Endothelial cell of umbilical vein (primary cell): ENCODE data around the gene G0S2. TPM values are rescaled to one million over a fixed set of nuclear protein-coding genes. Genes with fewer than 3 reads are reported as not detected.

ENCODE experiments used
- BruUV-seq: library from RNA; stranded (reverse); fragments of 400-500 nt; replicated peaks from 2 replicates; lab custom pipeline; 2021; lab: Mats Ljungman, UMichigan
- CTCF ChIA-PET: fragments of 300-600, 350-600 bp; sonication (Branson Sonifier 250); formaldehyde crosslinking; loops from one replicate; lab custom pipeline; 2021; ENCODE audit warnings: antibody characterized with exemption, inconsistent platforms; lab: Charles Lee
- POLR2A ChIA-PET: fragments of 300-600, 350-600 bp; sonication (Branson Sonifier 250); formaldehyde crosslinking; loops from one replicate; lab custom pipeline; 2021; ENCODE audit warnings: antibody characterized with exemption, inconsistent platforms; lab: Charles Lee
- DNase-seq: peaks from one replicate; pipeline ENCODE4 v3.0.0-alpha.2; 2011; ENCODE audit warnings: low read depth, low spot score
- FAIRE-seq: peaks from 2 replicates; lab custom pipeline; 2011; peaks lifted over from hg19 to GRCh38; lab: Jason Lieb, UNC
- H2AFZ ChIP-seq: 2 replicates; pipeline ENCODE4 v1.6.0; 2012; ENCODE audit warnings: low read depth, low read length, control low read depth, inconsistent platforms
- H3K27ac ChIP-seq: 2 replicates; pipeline ENCODE4 v1.5.1; 2011; ENCODE audit warnings: low read depth, mild to moderate bottlenecking, control low read depth, low read length, moderate library complexity; ENCODE audit not compliant: insufficient read depth
- H3K27me3 ChIP-seq, 2 experiments: 2 replicates each; pipeline versions ENCODE4 v1.6.0 to v1.6.1; 2011; ENCODE audit warnings: low read length in 2 of 2, mixed read lengths in 1 of 2; ENCODE audit not compliant: control insufficient read depth in 2 of 2, insufficient read depth in 2 of 2
- H3K36me3 ChIP-seq, 2 experiments: 2 replicates in 1 of 2; 3 replicates in 1 of 2; pipeline ENCODE4 v1.5.1; 2011; ENCODE audit warnings: low read length in 2 of 2, mild to moderate bottlenecking in 1 of 2, moderate library complexity in 1 of 2; ENCODE audit not compliant: control insufficient read depth in 2 of 2, insufficient read depth in 2 of 2; ENCODE audit errors: extremely low read depth in 1 of 2
- H3K4me1 ChIP-seq: 3 replicates; pipeline ENCODE4 v1.5.1; 2011; ENCODE audit warnings: mild to moderate bottlenecking, low read length; ENCODE audit not compliant: control insufficient read depth, insufficient read depth; ENCODE audit errors: extremely low read depth
- H3K4me2 ChIP-seq: 2 replicates; pipeline ENCODE4 v1.6.1; 2011; ENCODE audit warnings: low read length, control low read depth, mixed read lengths; ENCODE audit not compliant: insufficient read depth
- H3K4me3 ChIP-seq, 3 experiments: fragments of 200-600 bp in 1 of 3; sonication (generic), shearing (Covaris generic) in 1 of 3; replicated peaks in 1 of 3; 2 replicates each; pipeline ENCODE4 v1.5.1; 2011 to 2016; ENCODE audit warnings: control low read depth in 3 of 3, low read length in 3 of 3, mild to moderate bottlenecking in 2 of 3, inconsistent platforms in 1 of 3, low read depth in 1 of 3, moderate library complexity in 1 of 3; ENCODE audit not compliant: insufficient read depth in 1 of 3
- H3K79me2 ChIP-seq: 2 replicates; pipeline ENCODE4 v1.6.0; 2012; ENCODE audit warnings: low read length, inconsistent platforms; ENCODE audit not compliant: control insufficient read depth, insufficient read depth
- H3K9ac ChIP-seq: replicated peaks from 2 replicates; pipeline ENCODE3; 2011; ENCODE audit warnings: low read length, control low read depth; ENCODE audit not compliant: insufficient read depth; ENCODE audit errors: extremely low read depth
- H3K9me1 ChIP-seq: replicated peaks from 3 replicates; pipeline ENCODE4 v1.6.0; 2011; ENCODE audit warnings: mild to moderate bottlenecking, low read length; ENCODE audit not compliant: control insufficient read depth, insufficient read depth; ENCODE audit errors: extremely low read depth
- H3K9me3 ChIP-seq: replicated peaks from 2 replicates; pipeline ENCODE4 v1.5.1; 2012; ENCODE audit warnings: low read length, inconsistent platforms; ENCODE audit not compliant: control insufficient read depth, insufficient read depth
- H4K20me1 ChIP-seq: replicated peaks from 2 replicates; pipeline ENCODE3; 2011; ENCODE audit warnings: mild to moderate bottlenecking, low read length; ENCODE audit not compliant: control insufficient read depth, insufficient read depth; ENCODE audit errors: extremely low read depth
- EZH2 ChIP-seq: IDR thresholded peaks from 2 replicates; pipeline ENCODE4 v1.6.1; 2012; ENCODE audit warnings: borderline replicate concordance, low read depth, mild to moderate bottlenecking, moderate library complexity, low read length, inconsistent platforms; ENCODE audit not compliant: severe bottlenecking
- FOS ChIP-seq: IDR thresholded peaks from 2 replicates; pipeline ENCODE4 v1.6.1; 2011; ENCODE audit warnings: mild to moderate bottlenecking, low read length, moderate library complexity, borderline replicate concordance; ENCODE audit not compliant: insufficient read depth
- GATA2 ChIP-seq: IDR thresholded peaks from 2 replicates; pipeline ENCODE4 v1.7.0; 2011; ENCODE audit warnings: low read depth, mild to moderate bottlenecking, moderate library complexity, mixed read lengths, low read length; ENCODE audit not compliant: insufficient read length, insufficient read depth
- JUN ChIP-seq: IDR thresholded peaks from 2 replicates; pipeline ENCODE4 v1.6.1; 2011; ENCODE audit warnings: borderline replicate concordance, low read depth; ENCODE audit not compliant: insufficient read length, insufficient read depth
- MYC ChIP-seq: IDR thresholded peaks from one replicate; pipeline ENCODE4 v1.6.1; 2011; ENCODE audit warnings: mild to moderate bottlenecking, low read depth, low read length
- POLR2A ChIP-seq: IDR thresholded peaks from 2 replicates; pipeline ENCODE4 v1.6.1; 2012; ENCODE audit warnings: low read depth, mild to moderate bottlenecking, control low read depth, low read length
- POLR2AphosphoS5 ChIP-seq: IDR thresholded peaks from 2 replicates; pipeline ENCODE4 v1.6.1; 2012; ENCODE audit warnings: low read depth, mild to moderate bottlenecking, control low read depth, low read length, moderate library complexity; ENCODE audit not compliant: insufficient read depth
- dilution Hi-C: fragments of 300-500 bp; cut with MboI; formaldehyde crosslinking; loops from one replicate; pipeline ENCODE4 v1.15.0; 2019; ENCODE audit warnings: low sequenced_read_pairs; ENCODE audit not compliant: extremely low pct_ligation_motif_present
- intact Hi-C: fragments of 100-400 bp; cut with micrococcal nuclease; formaldehyde crosslinking; loops from one replicate; pipeline ENCODE4 v1.10.0; 2022
- polyA plus RNA-seq, 4 experiments: library from polyadenylated mRNA; depleted of rRNA in 3 of 4; stranded (reverse) in 3 of 4; unstranded in 1 of 4; fragments of >200 nt; gene quantifications; 2 replicates each; pipeline versions ENCODE4 v1.2.1 to v1.2.3, GENCODE V29; 2011 to 2012; ENCODE audit warnings: missing spikeins in 1 of 4
- total RNA-seq: library from RNA; stranded (reverse); gene quantifications from 2 replicates; pipeline ENCODE4 v1.2.3, GENCODE V29; 2021
- TF ChIP-seq, protein P1 (sequence below): IDR thresholded peaks from 2 replicates; pipeline ENCODE4 v1.6.1; 2011; ENCODE audit not compliant: insufficient read depth, insufficient read length
- TF ChIP-seq, protein P2 (sequence below), 2 donors: IDR thresholded peaks; 1 replicate in 1 of 2; 2 replicates in 1 of 2; pipeline ENCODE4 v1.5.1; 2011; ENCODE audit warnings: low read length in 2 of 2, mild to moderate bottlenecking in 2 of 2, moderate library complexity in 2 of 2, control low read depth in 1 of 2, inconsistent platforms in 1 of 2, low read depth in 1 of 2; ENCODE audit not compliant: insufficient read depth in 1 of 2; ENCODE audit errors: extremely low read depth in 1 of 2

G0S2 gene
- total and polyA plus RNA-seq, 2 donors (not counting 3 experiments of a cell fraction or from before 2014, with no cell fraction given), result 0.91 to 1.9 TPM

DNA sequence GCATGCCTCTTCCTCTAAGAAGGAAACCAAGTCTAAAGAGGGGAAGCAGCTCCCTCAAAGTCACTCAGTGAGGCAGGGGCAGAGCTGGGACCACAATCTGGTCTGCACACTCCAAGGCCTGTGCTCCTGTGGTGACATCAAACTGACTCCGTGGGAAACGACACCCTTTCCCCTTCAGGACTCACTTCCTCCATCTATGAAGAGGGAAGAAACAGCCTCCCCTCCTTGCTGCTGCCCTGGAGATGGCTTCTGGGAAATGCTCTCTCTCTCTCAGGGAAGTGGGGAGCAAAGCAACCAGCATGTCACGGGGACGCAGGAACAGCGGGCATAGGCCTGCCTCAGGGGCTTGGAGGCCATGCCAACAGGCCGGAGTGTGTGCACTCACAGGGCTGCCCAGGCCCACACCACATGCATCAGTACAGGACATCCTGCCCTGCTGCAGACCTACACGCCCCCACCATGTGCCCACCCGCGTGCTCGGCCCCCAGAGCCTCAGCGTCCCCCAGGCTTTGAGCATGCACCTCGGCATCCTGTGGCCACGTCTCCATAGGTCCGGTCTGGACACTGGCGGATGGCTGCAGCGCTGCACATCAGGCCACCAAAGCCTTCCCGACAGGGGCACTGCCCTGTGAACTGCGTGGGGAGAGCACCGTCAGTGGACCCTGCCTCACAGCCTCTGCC, 48.7 kb upstream of the G0S2 start:
- Histone ChIP-seq H3K4me3 (no peak overlapping the region), H3K9ac (no peak overlapping the region), H3K4me1 (no peaks in the 10 kb centered on the region), H3K27me3 (no peaks in the 10 kb centered on the region), H3K36me3 (no peaks in the 10 kb centered on the region), H3K27ac (no peak overlapping the region), H3K9me3 (no peaks in the 10 kb centered on the region), H3K79me2 (no peaks in the 10 kb centered on the region), H3K4me2 (no peak overlapping the region), H3K9me1 (no peaks in the 10 kb centered on the region), H2AFZ (no peak overlapping the region), H4K20me1 (no peaks in the 10 kb centered on the region)
- TF ChIP-seq JUN, result no peak
- TF ChIP-seq, protein P1, sequence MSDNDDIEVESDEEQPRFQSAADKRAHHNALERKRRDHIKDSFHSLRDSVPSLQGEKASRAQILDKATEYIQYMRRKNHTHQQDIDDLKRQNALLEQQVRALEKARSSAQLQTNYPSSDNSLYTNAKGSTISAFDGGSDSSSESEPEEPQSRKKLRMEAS, result no peak
- no peak for TF ChIP-seq EZH2
- no peak for TF ChIP-seq FOS
- TF ChIP-seq, protein P2, sequence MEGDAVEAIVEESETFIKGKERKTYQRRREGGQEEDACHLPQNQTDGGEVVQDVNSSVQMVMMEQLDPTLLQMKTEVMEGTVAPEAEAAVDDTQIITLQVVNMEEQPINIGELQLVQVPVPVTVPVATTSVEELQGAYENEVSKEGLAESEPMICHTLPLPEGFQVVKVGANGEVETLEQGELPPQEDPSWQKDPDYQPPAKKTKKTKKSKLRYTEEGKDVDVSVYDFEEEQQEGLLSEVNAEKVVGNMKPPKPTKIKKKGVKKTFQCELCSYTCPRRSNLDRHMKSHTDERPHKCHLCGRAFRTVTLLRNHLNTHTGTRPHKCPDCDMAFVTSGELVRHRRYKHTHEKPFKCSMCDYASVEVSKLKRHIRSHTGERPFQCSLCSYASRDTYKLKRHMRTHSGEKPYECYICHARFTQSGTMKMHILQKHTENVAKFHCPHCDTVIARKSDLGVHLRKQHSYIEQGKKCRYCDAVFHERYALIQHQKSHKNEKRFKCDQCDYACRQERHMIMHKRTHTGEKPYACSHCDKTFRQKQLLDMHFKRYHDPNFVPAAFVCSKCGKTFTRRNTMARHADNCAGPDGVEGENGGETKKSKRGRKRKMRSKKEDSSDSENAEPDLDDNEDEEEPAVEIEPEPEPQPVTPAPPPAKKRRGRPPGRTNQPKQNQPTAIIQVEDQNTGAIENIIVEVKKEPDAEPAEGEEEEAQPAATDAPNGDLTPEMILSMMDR (IDR thresholded peaks at IDR 0.05; ENCODE audit: extremely low read depth in 1 of 2, insufficient read depth in 1 of 2, low read depth in 1 of 2, low read length in 2 of 2), result no peak
- TF ChIP-seq POLR2AphosphoS5, result no peak
- no peak for TF ChIP-seq MYC
- no peak for TF ChIP-seq GATA2
- TF ChIP-seq POLR2A, result no peak
- dilution Hi-C loops (no loop called here), intact Hi-C loops (loop anchor here (1.0 to 5.0 kb wide), 6 partner anchors 24 to 121 kb away; no protein-coding TSS in a partner anchor)
- DNase-seq (no peak), FAIRE-seq (no peak)
- CTCF ChIA-PET, result interaction anchor here (1.0 to 10.2 kb wide), 11 partner anchors 17 to 67 kb away, joined by 6 to 119 read pairs (median 29); partner anchors contain the start of gene CAMK1G
- BruUV-seq, result no TSS peak
- POLR2A ChIA-PET, result no interaction called here
